Left lung (tissue), 10 donors: Measurements from ENCODE around the gene MMEL1. TPM values are rescaled to one million over a fixed set of nuclear protein-coding genes. Genes with fewer than 3 reads are reported as not detected.

ENCODE experiments used
- ATAC-seq: fragments of 200-7000 bp; cut with Tn5 transposase; one replicate; pipeline ENCODE4 v1.9.1; 2020; ENCODE audit warnings: moderate library complexity
- DNase-seq, 4 donors: peaks; one replicate each; pipeline ENCODE4 v3.0.0-alpha.2; 2013 to 2020
- H3K27ac ChIP-seq, 2 donors: fragments of 200-600 bp; sonication (generic) in 1 of 2; one replicate each; pipeline versions ENCODE4 v1.5.0 to v1.8.0; 2020 to 2021
- H3K27me3 ChIP-seq, 2 donors: fragments of 200-600 bp; sonication (generic) in 1 of 2; one replicate each; pipeline versions ENCODE4 v1.5.0 to v1.8.0; 2020 to 2021
- H3K36me3 ChIP-seq, 2 donors: fragments of 200-600 bp; sonication (generic) in 1 of 2; one replicate each; pipeline versions ENCODE4 v1.5.0 to v1.8.0; 2020 to 2021
- H3K4me1 ChIP-seq, 2 donors: fragments of 200-600 bp; one replicate each; pipeline ENCODE4 v1.8.0; 2021
- H3K4me3 ChIP-seq, 2 donors: fragments of 200-600 bp; sonication (generic) in 1 of 2; one replicate each; pipeline versions ENCODE4 v1.5.0 to v1.8.0; 2020 to 2021; ENCODE audit warnings: mild to moderate bottlenecking in 1 of 2
- H3K9me3 ChIP-seq, 2 donors: fragments of 200-600 bp; sonication (generic) in 1 of 2; one replicate each; pipeline versions ENCODE4 v1.5.0 to v1.8.0; 2020 to 2021
- intact Hi-C, 2 donors: fragments of 100-400 bp; cut with DNase I; formaldehyde crosslinking; loops; one replicate each; pipeline versions ENCODE4 v1.11.2 to v1.14.2; 2022
- polyA plus RNA-seq, 6 donors: library from polyadenylated mRNA; unstranded; fragments of 120-200 nt; gene quantifications; one replicate each; pipeline ENCODE4 v1.2.1, GENCODE V29; 2013; ENCODE audit not compliant: insufficient read length in 6 of 6
- total RNA-seq, 2 donors: library from RNA; stranded (reverse); fragmentation: NEBNext Ultra II Directional; extraction: Animal tissue kit (Norgen Biotek cat#: 25700); gene quantifications; one replicate each; pipeline ENCODE4 v1.2.1, GENCODE V29; 2021
- TF ChIP-seq, protein P1 (sequence below), 2 donors: fragments of 200-600 bp; sonication (generic) in 1 of 2; IDR thresholded peaks; one replicate each; pipeline versions ENCODE4 v1.5.0 to v1.8.0; 2021; ENCODE audit warnings: antibody characterized with exemption in 2 of 2
- donor health status: DM: no; HTN: yes; CAD: no.
- donor health status: DM: no; HTN: no; CAD: no.

The MMEL1 gene
- total and polyA plus RNA-seq, 8 donors, result 3.4 to 9.1 (median 3.9) TPM

DNA sequence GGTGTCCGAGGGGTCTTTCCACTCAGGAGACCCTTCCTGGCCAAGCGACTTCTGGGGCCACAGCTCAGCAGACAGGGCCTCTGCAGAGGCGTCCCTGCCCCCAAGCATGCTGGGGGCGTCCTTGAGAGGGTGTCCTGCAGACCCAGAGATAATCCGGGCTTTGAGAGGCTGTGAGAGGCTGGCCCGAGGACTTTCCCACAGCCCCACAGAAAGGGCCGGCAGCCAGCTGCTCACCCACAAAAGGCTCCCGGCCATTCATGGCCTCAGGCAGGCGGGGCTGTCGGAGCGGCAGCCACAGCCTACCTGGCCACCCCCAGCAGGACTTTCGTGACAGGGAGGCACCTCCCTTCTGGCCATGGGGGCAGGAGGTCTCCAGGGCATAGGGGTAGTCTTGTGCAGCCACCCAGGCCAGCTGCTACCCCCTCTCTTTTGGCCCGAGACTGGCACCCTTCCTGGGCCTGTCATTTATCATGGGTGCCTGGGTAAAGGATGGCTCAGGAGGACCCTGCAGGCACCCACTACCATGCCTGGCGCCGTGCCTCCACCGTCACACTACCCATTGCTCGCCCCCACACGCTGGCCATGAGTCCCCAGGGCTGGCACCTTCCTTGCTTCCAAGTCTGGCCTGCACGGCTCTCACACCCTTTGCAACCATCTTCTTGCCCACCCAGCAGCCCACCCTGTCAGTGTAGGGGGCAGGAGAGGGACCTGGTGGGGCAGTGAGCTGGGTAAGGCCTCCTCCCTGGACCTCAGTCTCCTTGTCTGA, 87.8 kb downstream of the MMEL1 start:
- Histone ChIP-seq H3K4me1 (peaks cover 31 to 76% of the 10 kb centered on the region in 2 donors), H3K9me3 (no peaks in the 10 kb centered on the region), H3K27ac (peak overlapping the region in 1 of 2 donors; percentile 97), H3K27me3 (peaks cover 3 to 20% of the 10 kb centered on the region in 2 donors), H3K36me3 (no peaks in the 10 kb centered on the region), H3K4me3 (no peak overlapping the region)
- DNase-seq (no peak), ATAC-seq (no peak)
- TF ChIP-seq, protein P1, sequence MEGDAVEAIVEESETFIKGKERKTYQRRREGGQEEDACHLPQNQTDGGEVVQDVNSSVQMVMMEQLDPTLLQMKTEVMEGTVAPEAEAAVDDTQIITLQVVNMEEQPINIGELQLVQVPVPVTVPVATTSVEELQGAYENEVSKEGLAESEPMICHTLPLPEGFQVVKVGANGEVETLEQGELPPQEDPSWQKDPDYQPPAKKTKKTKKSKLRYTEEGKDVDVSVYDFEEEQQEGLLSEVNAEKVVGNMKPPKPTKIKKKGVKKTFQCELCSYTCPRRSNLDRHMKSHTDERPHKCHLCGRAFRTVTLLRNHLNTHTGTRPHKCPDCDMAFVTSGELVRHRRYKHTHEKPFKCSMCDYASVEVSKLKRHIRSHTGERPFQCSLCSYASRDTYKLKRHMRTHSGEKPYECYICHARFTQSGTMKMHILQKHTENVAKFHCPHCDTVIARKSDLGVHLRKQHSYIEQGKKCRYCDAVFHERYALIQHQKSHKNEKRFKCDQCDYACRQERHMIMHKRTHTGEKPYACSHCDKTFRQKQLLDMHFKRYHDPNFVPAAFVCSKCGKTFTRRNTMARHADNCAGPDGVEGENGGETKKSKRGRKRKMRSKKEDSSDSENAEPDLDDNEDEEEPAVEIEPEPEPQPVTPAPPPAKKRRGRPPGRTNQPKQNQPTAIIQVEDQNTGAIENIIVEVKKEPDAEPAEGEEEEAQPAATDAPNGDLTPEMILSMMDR (IDR thresholded peaks at IDR 0.05), result no peak
- intact Hi-C loops, result loop anchor here in 1 of 2 donors (10.0 kb wide), 1 partner anchor 130 kb away; the partner anchor contains the start of gene PEX10

DNA sequence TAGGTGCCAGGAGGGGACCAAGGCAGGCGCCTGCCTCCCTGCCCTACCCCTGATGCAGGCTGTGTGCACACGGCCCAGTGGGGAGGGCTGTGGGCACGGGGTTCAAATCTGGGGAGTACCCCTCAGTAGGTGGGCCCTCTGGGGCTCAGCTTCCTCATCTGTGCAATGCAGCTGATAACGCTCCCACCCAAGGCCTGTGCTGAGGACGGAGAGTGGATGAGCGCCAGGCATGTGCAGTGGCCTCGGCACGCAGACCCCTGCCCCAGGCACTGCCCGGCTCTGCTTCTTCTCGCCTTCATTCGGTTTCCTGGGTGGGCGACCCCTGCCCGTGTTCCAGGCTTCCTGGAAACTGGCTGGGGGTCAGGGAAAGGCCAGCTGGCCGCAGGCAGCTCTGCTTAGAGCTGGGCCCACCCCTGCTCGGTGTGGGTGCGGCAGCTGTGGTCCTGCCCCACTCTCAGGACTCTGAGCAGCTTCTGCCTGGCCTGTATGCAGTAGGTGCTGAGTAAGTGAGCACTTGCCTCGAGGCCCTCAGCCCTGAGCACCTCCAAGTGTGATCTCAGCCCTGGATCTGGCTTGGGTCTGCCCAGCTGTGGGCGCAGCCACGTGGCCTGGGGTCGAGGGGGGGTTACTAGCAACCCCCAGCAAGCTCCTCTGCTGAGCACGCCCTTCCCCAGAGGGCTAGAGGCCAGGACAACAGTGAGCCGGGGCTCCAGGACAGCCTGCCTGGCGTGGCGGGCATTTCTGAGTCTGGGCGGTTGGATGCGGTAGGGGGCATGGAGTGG, 88.5 kb downstream of the MMEL1 start:
- DNase-seq, result no peak
- ATAC-seq, result no peak
- intact Hi-C loops, result loop anchor here in 1 of 2 donors (10.0 kb wide), 1 partner anchor 129 kb away; the partner anchor contains the start of gene PEX10
- Histone ChIP-seq H3K4me1 (peaks cover 31 to 68% of the 10 kb centered on the region in 2 donors), H3K4me3 (no peak overlapping the region), H3K27ac (peak overlapping the region in 1 of 2 donors; percentile 20), H3K9me3 (no peaks in the 10 kb centered on the region), H3K27me3 (peaks cover 3 to 28% of the 10 kb centered on the region in 2 donors), H3K36me3 (no peaks in the 10 kb centered on the region)
- TF ChIP-seq, protein P1 (IDR thresholded peaks at IDR 0.05), result no peak

DNA sequence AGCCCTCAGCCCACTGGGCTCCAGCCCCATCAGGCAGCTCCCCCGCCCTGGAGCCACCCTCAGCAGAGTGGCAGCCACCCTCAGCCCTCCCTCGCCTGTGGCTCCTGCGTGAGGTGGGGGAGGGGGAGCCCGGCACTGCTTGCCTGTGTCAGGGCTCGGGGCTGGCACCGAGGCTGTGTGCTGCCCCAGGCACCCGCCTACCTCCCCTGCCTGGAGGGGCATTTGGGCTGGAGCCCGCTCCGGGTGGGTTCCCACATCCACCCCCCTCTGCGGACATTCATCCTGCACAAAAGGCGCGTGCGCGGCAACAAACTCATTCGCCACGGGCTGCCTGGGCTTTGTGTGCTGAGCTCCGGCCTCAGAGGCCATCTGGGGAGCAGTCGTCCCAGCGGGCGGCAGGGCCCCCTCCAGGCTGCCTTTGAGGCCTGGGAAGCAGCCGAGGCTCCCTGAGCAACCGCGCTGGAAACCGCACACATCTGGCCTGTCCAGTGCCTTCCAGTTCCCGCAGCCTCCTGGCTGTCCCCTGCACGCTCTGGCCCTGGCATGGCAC, 89.2 kb downstream of the MMEL1 start:
- no peak for DNase-seq
- Histone ChIP-seq H3K9me3 (no peaks in the 10 kb centered on the region), H3K4me3 (no peak overlapping the region), H3K36me3 (no peaks in the 10 kb centered on the region), H3K27ac (no peak overlapping the region), H3K4me1 (peaks cover 25 to 61% of the 10 kb centered on the region in 2 donors), H3K27me3 (peaks cover 3 to 35% of the 10 kb centered on the region in 2 donors)
- TF ChIP-seq, protein P1 (IDR thresholded peaks at IDR 0.05), result no peak
- ATAC-seq, result no peak
- intact Hi-C loops, result loop anchor here in 1 of 2 donors (10.0 kb wide), 1 partner anchor 129 kb away; the partner anchor contains the start of gene PEX10

DNA sequence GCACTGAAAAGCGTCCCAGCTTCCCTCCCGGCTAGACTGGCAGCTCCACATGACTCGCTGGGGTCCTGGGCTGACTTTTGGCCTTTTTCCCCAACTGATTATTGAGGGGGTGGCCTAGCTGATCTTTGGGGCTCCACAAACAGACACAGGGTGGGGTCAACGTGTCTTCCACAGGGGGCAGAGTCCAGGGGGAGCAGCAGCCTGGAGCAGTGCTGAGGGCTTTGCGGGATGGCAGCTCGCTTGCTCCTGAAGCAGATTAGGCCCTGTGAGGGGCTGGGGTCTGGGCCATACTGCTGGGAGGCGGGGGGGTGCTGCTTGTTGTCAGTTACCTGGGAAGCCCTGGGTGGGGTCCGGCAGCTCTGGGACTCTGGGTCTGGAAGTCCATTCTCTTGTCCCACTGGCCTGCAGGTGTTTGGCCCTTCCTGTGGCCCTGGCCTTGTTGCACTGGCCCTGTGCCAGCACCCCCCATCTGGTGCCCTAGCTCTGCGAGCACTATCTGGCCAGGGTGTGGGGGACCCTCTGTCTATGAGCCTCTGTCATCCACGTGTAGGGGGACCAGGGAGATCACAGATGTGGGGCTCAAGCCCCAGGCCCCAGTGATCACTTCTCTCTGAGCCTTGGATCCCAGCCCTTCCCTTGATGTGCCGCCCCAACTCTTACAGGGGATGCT, 90.4 kb downstream of the MMEL1 start:
- intact Hi-C loops, result loop anchor here in 1 of 2 donors (10.0 kb wide), 1 partner anchor 128 kb away; the partner anchor contains the start of gene PEX10
- Histone ChIP-seq H3K4me1 (peaks cover 14 to 49% of the 10 kb centered on the region in 2 donors), H3K36me3 (no peaks in the 10 kb centered on the region), H3K9me3 (no peaks in the 10 kb centered on the region), H3K27me3 (peaks cover 3 to 39% of the 10 kb centered on the region in 2 donors), H3K27ac (no peak overlapping the region), H3K4me3 (no peak overlapping the region)
- TF ChIP-seq, protein P1 (IDR thresholded peaks at IDR 0.05), result no peak
- DNase-seq (no peak), ATAC-seq (no peak)
